Measurements from ENCODE around the gene BAIAP2L1. TPM values are rescaled to one million over a fixed set of nuclear protein-coding genes. Genes with fewer than 3 reads are reported as not detected.

Gene BAIAP2L1
- total and polyA plus RNA-seq, 9 of the 15 experiments (the other 6 are each of a cell fraction or from before 2014, with no cell fraction given), result 4.2 to 29.8 (median 15.5) TPM

DNA sequence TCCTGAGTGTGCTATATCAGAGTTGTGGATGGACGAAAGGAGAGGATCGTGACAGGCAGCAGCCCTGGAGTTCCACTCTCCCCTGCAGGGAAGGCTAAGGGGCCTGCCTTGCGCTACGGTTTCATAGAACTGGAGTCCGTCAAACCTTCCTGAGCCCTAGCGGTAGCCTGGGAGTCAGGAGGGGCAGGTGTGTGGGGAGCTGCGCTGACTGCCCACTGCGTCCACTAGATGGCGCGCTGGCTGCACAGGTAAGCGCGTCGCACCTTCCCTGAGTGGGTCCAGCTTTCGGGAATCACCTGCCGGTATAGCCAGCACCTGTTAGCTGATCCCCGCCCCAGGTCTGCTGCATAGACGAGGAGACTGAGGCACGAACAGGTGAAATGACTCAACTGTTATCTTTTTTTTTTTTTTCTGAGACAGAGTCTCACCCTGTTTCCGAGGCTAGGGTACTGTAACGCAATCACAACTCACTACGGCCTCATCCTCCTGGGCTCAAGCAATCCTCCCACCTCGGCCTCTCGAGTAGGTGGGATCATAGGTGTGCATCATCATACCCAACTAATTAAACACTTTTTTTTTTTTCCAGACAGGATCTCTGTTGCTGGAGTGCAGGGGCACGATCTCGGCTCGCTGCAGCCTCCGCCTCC is 20.2 kb upstream of the BAIAP2L1 start:
- Histone ChIP-seq H3K9me1 (ENCODE audit: control insufficient read depth, insufficient read depth, low read length) (no peaks in the 10 kb centered on the region), H4K20me1 (replicated peaks; ENCODE audit: control insufficient read depth, insufficient read depth, low read length) (peaks cover 3% of the 10 kb centered on the region; the same call in 1 of the 2 replicates), H3K4me3 (no peak overlapping the region), H3K9ac (ENCODE audit: insufficient read depth in 1 of 2, low read depth in 2 of 2, low read length in 2 of 2) (no peak overlapping the region), H3K4me1 (replicated peaks in 1 of 2; ENCODE audit: control insufficient read depth in 2 of 2, insufficient read depth in 2 of 2, low read length in 2 of 2) (peaks cover 4 to 8% of the 10 kb centered on the region in 2 experiments; a peak in 4 of 5 replicates), H3K79me2 (ENCODE audit: control insufficient read depth, insufficient read depth, low read length) (no peaks in the 10 kb centered on the region), H3K4me2 (ENCODE audit: insufficient read depth, low read length) (peak overlapping the region; percentile 16; the same call in 1 of the 2 replicates), H3K9me3 (replicated peaks; ENCODE audit: control insufficient read depth, insufficient read depth, low read depth, low read length) (no peaks in the 10 kb centered on the region), H3K36me3 (ENCODE audit: control insufficient read depth, insufficient read depth, low read length) (no peaks in the 10 kb centered on the region), H2AFZ (ENCODE audit: low read depth, low read length) (peak overlapping the region; percentile 29), H3K27ac (ENCODE audit: extremely low read depth, low read depth, low read length) (no peak overlapping the region), H3K27me3 (ENCODE audit: control insufficient read depth in 2 of 2, insufficient read depth in 2 of 2, low read length in 2 of 2) (peaks cover 0 to 18% of the 10 kb centered on the region in 2 experiments; a peak in 1 of 5 replicates)
- no TSS peak for BruUV-seq (replicated peaks)
- FAIRE-seq, result peak; percentile 89
- 18% methylated on average over 27 of the region's 27 CpGs for WGBS (ENCODE audit: insufficient coverage, low coverage, missing lambda C conversion rate)
- CTCF ChIA-PET (ENCODE audit: low intra/inter-chr PET ratio), result interaction anchor here (0.6 to 1.4 kb wide), 5 partner anchors 12 to 1491 kb away, joined by 3 to 5 read pairs (median 3); no protein-coding TSS in a partner anchor
- ATAC-seq, result peak; percentile 95
- intact Hi-C loops (cut with micrococcal nuclease), result loop anchor here (5.0 kb wide), 1 partner anchor 129 kb away; no protein-coding TSS in a partner anchor
- in situ Hi-C loops (cut with MboI), result no loop called here
- peak; percentile 87 to 91 (median 90) for DNase-seq (ENCODE audit: extremely low read depth in 1 of 4, low spot score in 3 of 4)
- POLR2A ChIA-PET, result interaction anchor here (0.6 to 1.0 kb wide), 2 partner anchors 20 to 322 kb away, joined by 3 to 4 read pairs; partner anchors contain the start of gene BAIAP2L1
- TF ChIP-seq, protein P1, sequence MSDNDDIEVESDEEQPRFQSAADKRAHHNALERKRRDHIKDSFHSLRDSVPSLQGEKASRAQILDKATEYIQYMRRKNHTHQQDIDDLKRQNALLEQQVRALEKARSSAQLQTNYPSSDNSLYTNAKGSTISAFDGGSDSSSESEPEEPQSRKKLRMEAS (CRISPR knock-in tag; IDR thresholded peaks at IDR 0.05), result no peak
- peak; percentile 31 to 88; a peak in 2 of 4 replicates for TF ChIP-seq MAZ (CRISPR knock-in tag; conservative IDR thresholded peaks at IDR 0.05 in 1 of 2, IDR thresholded peaks at IDR 0.05 in 1 of 2)
- no peak for TF ChIP-seq ZNF586 (CRISPR knock-in tag; conservative IDR thresholded peaks at IDR 0.05)
- TF ChIP-seq, protein P2, sequence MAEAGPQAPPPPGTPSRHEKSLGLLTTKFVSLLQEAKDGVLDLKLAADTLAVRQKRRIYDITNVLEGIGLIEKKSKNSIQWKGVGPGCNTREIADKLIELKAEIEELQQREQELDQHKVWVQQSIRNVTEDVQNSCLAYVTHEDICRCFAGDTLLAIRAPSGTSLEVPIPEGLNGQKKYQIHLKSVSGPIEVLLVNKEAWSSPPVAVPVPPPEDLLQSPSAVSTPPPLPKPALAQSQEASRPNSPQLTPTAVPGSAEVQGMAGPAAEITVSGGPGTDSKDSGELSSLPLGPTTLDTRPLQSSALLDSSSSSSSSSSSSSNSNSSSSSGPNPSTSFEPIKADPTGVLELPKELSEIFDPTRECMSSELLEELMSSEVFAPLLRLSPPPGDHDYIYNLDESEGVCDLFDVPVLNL (CRISPR knock-in tag; IDR thresholded peaks at IDR 0.05; ENCODE audit: low read depth), result no peak
- no peak for TF ChIP-seq HOMEZ (CRISPR knock-in tag; IDR thresholded peaks at IDR 0.05)
- no peak for TF ChIP-seq TOE1 (IDR thresholded peaks at IDR 0.05; ENCODE audit: borderline replicate concordance)
- TF ChIP-seq TOE1 (CRISPR knock-in tag; IDR thresholded peaks at IDR 0.05; ENCODE audit: borderline replicate concordance, low read depth), result no peak
- no peak for TF ChIP-seq CREB1 (IDR thresholded peaks at IDR 0.05)
- TF ChIP-seq CREB1 (CRISPR knock-in tag; IDR thresholded peaks at IDR 0.05), result peak; percentile 54; the same call in 1 of the 2 replicates
- TF ChIP-seq, protein P3, sequence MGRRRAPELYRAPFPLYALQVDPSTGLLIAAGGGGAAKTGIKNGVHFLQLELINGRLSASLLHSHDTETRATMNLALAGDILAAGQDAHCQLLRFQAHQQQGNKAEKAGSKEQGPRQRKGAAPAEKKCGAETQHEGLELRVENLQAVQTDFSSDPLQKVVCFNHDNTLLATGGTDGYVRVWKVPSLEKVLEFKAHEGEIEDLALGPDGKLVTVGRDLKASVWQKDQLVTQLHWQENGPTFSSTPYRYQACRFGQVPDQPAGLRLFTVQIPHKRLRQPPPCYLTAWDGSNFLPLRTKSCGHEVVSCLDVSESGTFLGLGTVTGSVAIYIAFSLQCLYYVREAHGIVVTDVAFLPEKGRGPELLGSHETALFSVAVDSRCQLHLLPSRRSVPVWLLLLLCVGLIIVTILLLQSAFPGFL (CRISPR knock-in tag; IDR thresholded peaks at IDR 0.05), result peak; percentile 90; the same call in 1 of the 2 replicates
- TF ChIP-seq, protein P4, sequence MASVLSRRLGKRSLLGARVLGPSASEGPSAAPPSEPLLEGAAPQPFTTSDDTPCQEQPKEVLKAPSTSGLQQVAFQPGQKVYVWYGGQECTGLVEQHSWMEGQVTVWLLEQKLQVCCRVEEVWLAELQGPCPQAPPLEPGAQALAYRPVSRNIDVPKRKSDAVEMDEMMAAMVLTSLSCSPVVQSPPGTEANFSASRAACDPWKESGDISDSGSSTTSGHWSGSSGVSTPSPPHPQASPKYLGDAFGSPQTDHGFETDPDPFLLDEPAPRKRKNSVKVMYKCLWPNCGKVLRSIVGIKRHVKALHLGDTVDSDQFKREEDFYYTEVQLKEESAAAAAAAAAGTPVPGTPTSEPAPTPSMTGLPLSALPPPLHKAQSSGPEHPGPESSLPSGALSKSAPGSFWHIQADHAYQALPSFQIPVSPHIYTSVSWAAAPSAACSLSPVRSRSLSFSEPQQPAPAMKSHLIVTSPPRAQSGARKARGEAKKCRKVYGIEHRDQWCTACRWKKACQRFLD (CRISPR knock-in tag; IDR thresholded peaks at IDR 0.05), result no peak
- 0 out of 2 replicates have a peak, but pooled peaks have one; percentile 34 for TF ChIP-seq ELF4 (CRISPR knock-in tag; IDR thresholded peaks at IDR 0.05)
- no peak for TF ChIP-seq ATF1 (CRISPR knock-in tag; IDR thresholded peaks at IDR 0.05)
- TF ChIP-seq ATF1 (tag; IDR thresholded peaks at IDR 0.05), result peak; percentile 34; the same call in 1 of the 2 replicates
- 0 out of 2 replicates have a peak, but pooled peaks have one; percentile 9 for TF ChIP-seq ZNF263 (CRISPR knock-in tag; IDR thresholded peaks at IDR 0.05; ENCODE audit: borderline replicate concordance)
- TF ChIP-seq NRF1 (conservative IDR thresholded peaks at IDR 0.05 in 1 of 2, IDR thresholded peaks at IDR 0.05 in 1 of 2), result peak in 1 of 2 experiments; percentile 25; a peak in 1 of 4 replicates
